Hippocampal formation (tissue), 2 donors: ENCODE data around the gene C22orf42.
A peak's percentile ranks its signal among the peaks of the same experiment; 100 is the strongest.
"Not testable (repeated sequence)": the region's sequence is repeated elsewhere in the genome, so short reads cannot be mapped to it uniquely, and the experiment has no call there.

ENCODE experiments used
- DNase-seq, 2 donors: peaks; one replicate each; lab custom pipeline; 2025; lab: John Stamatoyannopoulos, UW

C22orf42 gene

GRCh38 chr22:32135958-32136357 is 23.1 kb downstream of the C22orf42 start:
- not testable (repeated sequence) for DNase-seq

- DNase-seq, result not testable (repeated sequence)
Observed at GRCh38 chr22:32134796-32135195, 24.3 kb downstream of the C22orf42 start.

GRCh38 chr22:32132783-32133182 is 26.3 kb downstream of the C22orf42 start:
- no peak for DNase-seq

- no peak for DNase-seq
Observed at GRCh38 chr22:32132126-32132525, 27.0 kb downstream of the C22orf42 start.

- no peak for DNase-seq
Observed at GRCh38 chr22:32130464-32130863, 28.6 kb downstream of the C22orf42 start.

- no peak for DNase-seq
Observed at GRCh38 chr22:32127904-32128303, 31.2 kb downstream of the C22orf42 start.

GRCh38 chr22:32123657-32124056 is 35.4 kb downstream of the C22orf42 start:
- DNase-seq, result no peak

GRCh38 chr22:32122899-32123298 is 36.2 kb downstream of the C22orf42 start:
- no peak for DNase-seq

- DNase-seq, result no peak
Observed at GRCh38 chr22:32120603-32121002, 38.5 kb downstream of the C22orf42 start.

GRCh38 chr22:32119568-32120235 is 39.4 kb downstream of the C22orf42 start:
- DNase-seq, result no peak

- no peak for DNase-seq
Observed at GRCh38 chr22:32112380-32112779, 46.7 kb downstream of the C22orf42 start.

GRCh38 chr22:32106930-32107329 is 52.2 kb downstream of the C22orf42 start:
- DNase-seq, result no peak

GRCh38 chr22:32103658-32104315 is 55.3 kb downstream of the C22orf42 start:
- DNase-seq, result peak in 1 of 2 donors; percentile 54

GRCh38 chr22:32100711-32101110 is 58.4 kb downstream of the C22orf42 start:
- no peak for DNase-seq
